Stomach (tissue), 9 donors: Measurements from ENCODE around the gene MCF2L2. TPM values are rescaled to one million over a fixed set of nuclear protein-coding genes. Genes with fewer than 3 reads are reported as not detected.

Experiments
- DNase-seq, 2 donors: peaks; one replicate each; pipeline versions ENCODE4 v3.0.0 to v3.0.0-alpha.2; 2013 to 2019
- H3K27ac ChIP-seq, 5 donors: fragments of 200-600 bp in 4 of 5; sonication (generic) in 4 of 5; one replicate each; pipeline ENCODE4 v1.5.1; 2013 to 2019; ENCODE audit warnings: mild to moderate bottlenecking in 1 of 5, moderate library complexity in 1 of 5
- H3K27me3 ChIP-seq, 3 donors: fragments of 200-600 bp; sonication (generic); one replicate each; pipeline ENCODE4 v1.5.1; 2017 to 2019; ENCODE audit warnings: mixed run types in 1 of 3
- H3K36me3 ChIP-seq, 4 donors: fragments of 200-600 bp; sonication (generic); 1 replicate in 3 of 4; 2 replicates in 1 of 4; pipeline ENCODE4 v1.5.1; 2016 to 2019
- H3K4me1 ChIP-seq, 4 donors: fragments of 200-600 bp; sonication (generic); one replicate each; pipeline ENCODE4 v1.5.1; 2016 to 2019
- H3K4me3 ChIP-seq, 4 donors: fragments of 200-600 bp; sonication (generic) in 3 of 4; one replicate each; pipeline ENCODE4 v1.5.1; 2016 to 2019; ENCODE audit warnings: mild to moderate bottlenecking in 1 of 4
- H3K9me3 ChIP-seq, 4 donors: fragments of 200-600 bp; sonication (generic); one replicate each; pipeline ENCODE4 v1.5.1; 2016 to 2019
- EP300 ChIP-seq: sonication (generic); formaldehyde crosslinking; IDR thresholded peaks from one replicate; pipeline ENCODE4 v1.6.1; 2017; ENCODE audit warnings: antibody characterized with exemption
- POLR2A ChIP-seq, 4 donors: fragments of 450-650 bp; IDR thresholded peaks; one replicate each; pipeline ENCODE4 v1.6.1; 2016; ENCODE audit warnings: antibody characterized with exemption in 4 of 4, control low read depth in 2 of 4, mild to moderate bottlenecking in 1 of 4, moderate library complexity in 1 of 4
- POLR2AphosphoS5 ChIP-seq, 3 donors: sonication (generic); formaldehyde crosslinking; IDR thresholded peaks; one replicate each; pipeline ENCODE4 v1.6.1; 2016; ENCODE audit warnings: antibody characterized with exemption in 3 of 3
- WGBS, 5 donors: extraction: QIAGEN DNeasy Blood & Tissue Kit in 3 of 5; methylation state at CpG; one replicate each; pipeline versions ENCODE4 v1.1.5 to v1.1.7; 2013 to 2018; 5-methylcytosine and 5-hydroxymethylcytosine counted together
- intact Hi-C: fragments of 100-400 bp; cut with DNase I; formaldehyde crosslinking; loops from one replicate; pipeline ENCODE4 v1.15.1; 2023; ENCODE audit warnings: low total_unique reads
- polyA plus RNA-seq, 3 donors: library from polyadenylated mRNA; stranded (reverse); fragments of 200-250 nt; gene quantifications; one replicate each; pipeline ENCODE4 v1.2.3, GENCODE V29; 2013
- total RNA-seq, 5 donors: library from RNA; depleted of rRNA; stranded (reverse); fragments of >200 nt; gene quantifications; one replicate each; pipeline versions ENCODE4 v1.1.0 to v1.2.3, GENCODE V29; 2014 to 2016
- TF ChIP-seq, protein P1 (sequence below), 7 experiments: fragments of 450-650 bp in 4 of 7; fragments of 200-600 bp in 3 of 7; sonication (generic) in 3 of 7; IDR thresholded peaks; one replicate each; pipeline ENCODE4 v1.5.1; 2016 to 2019; ENCODE audit warnings: antibody characterized with exemption in 7 of 7, control low read depth in 2 of 7, mild to moderate bottlenecking in 1 of 7
- donor health status: healthy with polysubstance abuse.
- donor health status: Bipolar disorder and iron deficiency.
- donor health status: healthy.

Gene MCF2L2
- total and polyA plus RNA-seq, 8 donors, result 0.05 to 2.0 (median 0.22) TPM; not detected in 2

DNA sequence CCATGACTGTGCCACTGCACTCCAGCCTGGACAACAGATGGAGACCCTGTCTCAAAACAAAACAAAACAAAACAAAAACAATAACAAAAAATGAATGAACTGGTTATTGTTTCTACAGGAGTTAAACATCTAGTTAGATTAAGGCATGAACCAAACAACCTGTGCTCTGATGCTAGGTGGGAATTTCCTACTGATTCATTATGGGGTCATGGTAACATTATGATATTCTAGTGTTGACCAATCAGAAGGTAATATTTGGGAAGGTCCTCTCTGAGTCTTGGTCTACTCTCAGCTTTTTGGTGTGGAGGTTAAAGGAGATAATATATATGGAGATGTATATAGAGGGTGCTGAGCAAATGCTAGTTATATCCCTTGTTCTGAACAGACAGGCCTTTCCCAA, 37.6 kb downstream of the MCF2L2 start:
- Histone ChIP-seq H3K4me1 (peaks cover 0 to 2% (median under 1%) of the 10 kb centered on the region in 4 donors), H3K27me3 (peaks cover 0 to 7% (median 0%) of the 10 kb centered on the region in 3 donors), H3K4me3 (no peak overlapping the region), H3K27ac (no peak overlapping the region), H3K9me3 (no peaks in the 10 kb centered on the region), H3K36me3 (no peaks in the 10 kb centered on the region)
- intact Hi-C loops, result no loop called here
- TF ChIP-seq, protein P1, sequence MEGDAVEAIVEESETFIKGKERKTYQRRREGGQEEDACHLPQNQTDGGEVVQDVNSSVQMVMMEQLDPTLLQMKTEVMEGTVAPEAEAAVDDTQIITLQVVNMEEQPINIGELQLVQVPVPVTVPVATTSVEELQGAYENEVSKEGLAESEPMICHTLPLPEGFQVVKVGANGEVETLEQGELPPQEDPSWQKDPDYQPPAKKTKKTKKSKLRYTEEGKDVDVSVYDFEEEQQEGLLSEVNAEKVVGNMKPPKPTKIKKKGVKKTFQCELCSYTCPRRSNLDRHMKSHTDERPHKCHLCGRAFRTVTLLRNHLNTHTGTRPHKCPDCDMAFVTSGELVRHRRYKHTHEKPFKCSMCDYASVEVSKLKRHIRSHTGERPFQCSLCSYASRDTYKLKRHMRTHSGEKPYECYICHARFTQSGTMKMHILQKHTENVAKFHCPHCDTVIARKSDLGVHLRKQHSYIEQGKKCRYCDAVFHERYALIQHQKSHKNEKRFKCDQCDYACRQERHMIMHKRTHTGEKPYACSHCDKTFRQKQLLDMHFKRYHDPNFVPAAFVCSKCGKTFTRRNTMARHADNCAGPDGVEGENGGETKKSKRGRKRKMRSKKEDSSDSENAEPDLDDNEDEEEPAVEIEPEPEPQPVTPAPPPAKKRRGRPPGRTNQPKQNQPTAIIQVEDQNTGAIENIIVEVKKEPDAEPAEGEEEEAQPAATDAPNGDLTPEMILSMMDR (IDR thresholded peaks at IDR 0.05), result no peak
- no peak for TF ChIP-seq EP300
- TF ChIP-seq POLR2AphosphoS5 (IDR thresholded peaks at IDR 0.05), result no peak
- TF ChIP-seq POLR2A (IDR thresholded peaks at IDR 0.05), result no peak
- no peak for DNase-seq

DNA sequence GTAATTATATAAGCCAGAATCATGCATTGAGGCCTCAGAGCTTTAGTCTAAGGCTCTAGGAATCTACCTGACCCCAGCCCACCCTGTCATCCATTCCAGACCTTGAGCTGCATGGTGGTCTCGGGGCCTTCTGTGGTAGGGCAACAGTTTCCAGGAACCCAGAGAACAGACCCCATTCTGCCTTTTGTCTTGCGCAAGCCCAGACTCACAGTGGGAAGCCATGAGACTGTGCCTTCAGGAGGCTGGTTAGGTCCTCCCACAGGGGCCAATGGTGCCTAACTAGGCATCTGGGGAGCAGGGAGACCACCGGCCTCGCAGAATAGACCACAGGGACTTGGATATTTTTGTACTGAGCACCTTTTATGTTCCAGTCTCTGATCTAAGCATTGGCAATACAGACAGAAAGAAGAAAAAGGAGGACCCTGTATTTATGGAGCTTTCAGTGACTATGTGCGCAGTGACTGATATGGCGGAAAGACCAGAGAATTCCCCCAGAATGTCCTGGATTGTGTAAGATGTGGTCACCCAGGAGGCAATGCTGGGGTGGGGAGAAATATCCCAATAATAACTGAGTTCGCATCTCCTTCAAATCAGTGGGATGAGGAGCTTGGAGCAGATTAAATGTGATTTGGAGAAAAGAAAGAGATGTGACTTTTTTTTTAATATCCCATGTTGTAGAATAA, 40.1 kb downstream of the MCF2L2 start:
- Histone ChIP-seq H3K4me1 (peaks cover 0 to 8% (median 6%) of the 10 kb centered on the region in 4 donors), H3K27ac (no peak overlapping the region), H3K27me3 (no peaks in the 10 kb centered on the region), H3K4me3 (no peak overlapping the region), H3K9me3 (no peaks in the 10 kb centered on the region), H3K36me3 (no peaks in the 10 kb centered on the region)
- intact Hi-C loops, result loop anchor here (10.0 kb wide), 1 partner anchor 264 kb away; no protein-coding TSS in a partner anchor
- 89 to 95% (median 93%) methylated on average over 6 to 7 of the region's 7 CpGs for WGBS, 5 donors
- TF ChIP-seq EP300 (no peak), POLR2AphosphoS5 (IDR thresholded peaks at IDR 0.05) (no peak), POLR2A (IDR thresholded peaks at IDR 0.05) (no peak)
- TF ChIP-seq, protein P1 (IDR thresholded peaks at IDR 0.05), result no peak
- DNase-seq, result no peak

DNA sequence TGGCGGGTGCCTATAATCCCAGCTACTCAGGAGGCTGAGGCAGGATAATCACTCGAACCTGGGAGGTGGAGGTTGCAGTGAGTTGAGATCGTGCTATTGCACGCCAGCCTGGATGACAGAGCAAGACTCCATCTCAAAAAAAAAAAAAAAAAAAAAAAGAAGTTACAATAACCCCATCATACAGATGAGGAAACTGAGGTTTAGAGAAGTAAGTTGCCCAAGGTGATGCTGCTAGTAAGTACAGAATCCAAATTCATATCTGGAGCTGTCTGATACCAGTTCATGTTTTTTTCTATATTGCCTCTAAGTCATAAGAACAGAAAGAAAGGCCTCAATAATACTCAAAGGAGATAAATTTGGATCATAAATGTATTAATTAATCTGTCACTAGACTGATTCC, 40.6 kb downstream of the MCF2L2 start:
- WGBS, 5 donors, result 69 to 88% (median 74%) methylated on average over 4 of the region's 4 CpGs
- Histone ChIP-seq H3K4me3 (no peak overlapping the region), H3K4me1 (peaks cover 0 to 8% (median 6%) of the 10 kb centered on the region in 4 donors), H3K9me3 (no peaks in the 10 kb centered on the region), H3K27me3 (no peaks in the 10 kb centered on the region), H3K36me3 (no peaks in the 10 kb centered on the region), H3K27ac (no peak overlapping the region)
- no peak for DNase-seq
- TF ChIP-seq, protein P1 (IDR thresholded peaks at IDR 0.05), result no peak
- intact Hi-C loops, result loop anchor here (10.0 kb wide), 1 partner anchor 263 kb away; no protein-coding TSS in a partner anchor

DNA sequence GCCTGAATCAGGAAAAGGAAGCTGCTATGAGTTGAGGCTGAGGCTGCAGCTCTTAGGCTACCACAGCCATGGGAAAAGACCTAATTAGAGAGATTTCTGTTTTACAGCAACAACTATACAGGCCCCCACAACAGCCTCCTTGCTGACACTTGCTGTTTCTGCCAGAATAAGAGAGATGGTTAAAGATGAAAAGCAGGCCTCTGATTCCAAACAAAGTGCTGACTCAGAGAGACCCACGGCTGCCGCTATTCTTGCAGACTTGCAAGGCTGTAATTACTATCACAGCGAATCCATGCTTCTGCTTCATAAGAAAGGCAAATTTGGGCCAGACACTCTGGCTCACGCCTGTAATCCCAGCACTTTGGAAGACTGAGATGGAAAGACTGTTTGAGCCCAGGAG, 41.8 kb downstream of the MCF2L2 start:
- WGBS, 5 donors, result 73 to 89% (median 89%) methylated on average over 4 of the region's 4 CpGs
- Histone ChIP-seq H3K27ac (no peak overlapping the region), H3K4me3 (no peak overlapping the region), H3K4me1 (peaks cover 0 to 8% (median 6%) of the 10 kb centered on the region in 4 donors), H3K36me3 (no peaks in the 10 kb centered on the region), H3K27me3 (no peaks in the 10 kb centered on the region), H3K9me3 (no peaks in the 10 kb centered on the region)
- DNase-seq, result peak in 1 of 2 donors; percentile 54
- TF ChIP-seq, protein P1 (IDR thresholded peaks at IDR 0.05), result no peak
- TF ChIP-seq POLR2A (IDR thresholded peaks at IDR 0.05), result no peak
- intact Hi-C loops, result loop anchor here (10.0 kb wide), 1 partner anchor 262 kb away; no protein-coding TSS in a partner anchor
